Ovary (tissue), 10 donors: ENCODE results near the gene MFF. TPM values are rescaled to one million over a fixed set of nuclear protein-coding genes. Genes with fewer than 3 reads are reported as not detected.

Experiments
- DNase-seq, 5 donors: peaks; one replicate each; pipeline ENCODE4 v3.0.0-alpha.2; 2019 to 2020
- H3K27ac ChIP-seq, 2 donors: fragments of 200-600 bp; one replicate each; pipeline versions ENCODE4 v1.5.1 to v1.8.0; 2019 to 2022
- H3K27me3 ChIP-seq: fragments of 200-600 bp; one replicate; pipeline ENCODE4 v1.8.0; 2022
- H3K36me3 ChIP-seq: fragments of 200-600 bp; sonication (generic); one replicate; pipeline ENCODE4 v1.5.1; 2019
- H3K4me1 ChIP-seq: one replicate; pipeline ENCODE4 v1.8.1; 2013; ENCODE audit warnings: mild to moderate bottlenecking, moderate library complexity; ENCODE audit not compliant: insufficient read depth
- H3K4me3 ChIP-seq: fragments of 200-600 bp; sonication (generic); one replicate; pipeline ENCODE4 v1.5.1; 2017
- H3K9me3 ChIP-seq, 2 donors: fragments of 200-600 bp in 1 of 2; sonication (generic) in 1 of 2; one replicate each; pipeline versions ENCODE4 v1.5.1 to v1.8.1; 2013 to 2019; ENCODE audit warnings: mild to moderate bottlenecking in 1 of 2, moderate library complexity in 1 of 2
- CTCF ChIP-seq, 3 donors: fragments of 450-650 bp in 2 of 3; fragments of 200-600 bp in 1 of 3; IDR thresholded peaks; one replicate each; pipeline versions ENCODE4 v1.5.1 to v1.8.0; 2016 to 2022; ENCODE audit warnings: antibody characterized with exemption in 3 of 3, mild to moderate bottlenecking in 1 of 3
- EP300 ChIP-seq: sonication (generic); formaldehyde crosslinking; IDR thresholded peaks from one replicate; pipeline ENCODE4 v1.6.1; 2017; ENCODE audit warnings: antibody characterized with exemption
- POLR2A ChIP-seq: fragments of 450-650 bp; IDR thresholded peaks from one replicate; pipeline ENCODE4 v1.6.1; 2017; ENCODE audit warnings: antibody characterized with exemption, mild to moderate bottlenecking, moderate library complexity
- WGBS, 3 donors: extraction: QIAGEN DNeasy Blood & Tissue Kit in 1 of 3; methylation state at CpG; one replicate each; pipeline versions ENCODE4 v1.1.5 to v1.1.7; 2013 to 2017; 5-methylcytosine and 5-hydroxymethylcytosine counted together
- intact Hi-C, 4 donors: fragments of 100-400 bp; cut with DNase I; formaldehyde crosslinking; loops; one replicate each; pipeline versions ENCODE4 v1.11.0 to v1.15.1; 2022 to 2023
- long read RNA-seq, 3 donors: library from polyadenylated mRNA in 2 of 3; unstranded in 2 of 3; transcript quantifications; one replicate each; pipeline ENCODE4 v2.0.0 and lab custom pipeline, GENCODE V29; 2021 to 2026
- polyA plus RNA-seq, 2 donors: library from polyadenylated mRNA; stranded (reverse); fragments of 200-250 nt in 1 of 2; fragments of 350-450 nt in 1 of 2; fragmentation: Illumina TruSeq in 1 of 2; extraction: RNeasy Lipid Tissue Mini Kit (QIAGEN cat#74804) in 1 of 2; gene quantifications; one replicate each; pipeline ENCODE4 v1.2.3, GENCODE V29; 2013 to 2014
- total RNA-seq, 7 donors: library from RNA; depleted of rRNA in 2 of 7; stranded (reverse); fragments of >200 nt in 2 of 7; fragmentation: NEBNext Ultra II Directional in 3 of 7; extraction: Animal tissue kit (Norgen Biotek cat#: 25700) in 3 of 7; gene quantifications; one replicate each; pipeline versions ENCODE4 v1.1.0 to v1.2.4, GENCODE V29; 2016 to 2023
- donor health status: DM: no; HTN: no; CAD: no; lungs with moderate emphysema.
- donor health status: DM: no; HTN: no; CAD: no.
- donor health status: Bipolar disorder and iron deficiency.
- donor health status: DM: yes; HTN: yes; CAD: no.
- donor health status: DM: no; HTN: no; CAD: no.
- donor health status: DM: yes; HTN: yes; CAD: no.

Gene MFF
- total RNA-seq (100 to 1,000 TPM in 1 of 7 donors, 10 to 100 TPM in 6; 57.1 to 101 (median 71.0) TPM), polyA plus RNA-seq (10 to 100 TPM; 69.9 to 98.0 TPM)
- long read RNA-seq, donor 1, transcript MFF-203 (8 exons, 1,716 nt): minor isoform, 8 of 338 reads
- long read RNA-seq, donor 1, transcript MFF-205 (7 exons, 1,085 nt): minor isoform, 63 of 338 reads
- long read RNA-seq, donor 1, transcript MFF-201 (9 exons, 2,004 nt): major isoform, 84 of 338 reads
- long read RNA-seq, donor 1, transcript MFF-207 (6 exons, 1,548 nt): minor isoform, 13 of 338 reads
- long read RNA-seq, donor 1, partial matches to known transcripts: 13 of 338 reads
- long read RNA-seq, donor 1, other reads (novel, unspliced or antisense): 137 of 338 reads
- long read RNA-seq, donor 2, transcript MFF-205 (7 exons, 1,085 nt): major isoform, 24 of 77 reads
- long read RNA-seq, donor 2, transcript MFF-207 (6 exons, 1,548 nt): minor isoform, 6 of 77 reads
- long read RNA-seq, donor 2, transcript MFF-201 (9 exons, 2,004 nt): minor isoform, 10 of 77 reads
- long read RNA-seq, donor 2, transcript MFF-203 (8 exons, 1,716 nt): minor isoform, 12 of 77 reads
- long read RNA-seq, donor 2, partial matches to known transcripts: 7 of 77 reads
- long read RNA-seq, donor 2, other reads (novel, unspliced or antisense): 10 of 77 reads
- long read RNA-seq, donor 3, transcript MFF-207 (6 exons, 1,548 nt): minor isoform, 12 of 85 reads
- long read RNA-seq, donor 3, transcript MFF-205 (7 exons, 1,085 nt): major isoform, 13 of 85 reads
- long read RNA-seq, donor 3, transcript MFF-219 (5 exons, 820 nt): minor isoform, 6 of 85 reads
- long read RNA-seq, donor 3, transcript MFF-201 (9 exons, 2,004 nt): minor isoform, 11 of 85 reads
- long read RNA-seq, donor 3, partial matches to known transcripts: 0 of 85 reads
- long read RNA-seq, donor 3, other reads (novel, unspliced or antisense): 39 of 85 reads

GRCh38 chr2:227324995-227325838 is at the start of gene MFF:
Gene MFF (plus strand): TSS chr2:227325251. CDS start chr2:227330666, 5,415 bp downstream.
- WGBS, 3 donors: 0 to 5% (median 1%) methylated on average over 64 to 67 of the region's 67 CpGs
- TF ChIP-seq CTCF (IDR thresholded peaks at IDR 0.05): peak in 1 of 3 donors; percentile 20
- no peak for TF ChIP-seq EP300
- TF ChIP-seq POLR2A: peak; percentile 60
- peak; percentile 89 to 95 (median 92) for DNase-seq
- Histone ChIP-seq H3K4me3 (peak within 1 kb of the TSS; percentile 98), H3K36me3 (no peaks in the 10 kb centered on the region), H3K4me1 (peaks cover 4% of the 10 kb centered on the region), H3K27ac (peak within 1 kb of the TSS; percentile 69 to 86), H3K9me3 (no peaks in the 10 kb centered on the region), H3K27me3 (no peaks in the 10 kb centered on the region)
- intact Hi-C loops: no loop called here

- no peak overlapping the region for H3K4me3 ChIP-seq
- no peak overlapping the region for H3K27ac ChIP-seq
- intact Hi-C loops: no loop called here
- no peaks in the 10 kb centered on the region for H3K9me3 ChIP-seq
- no peak for DNase-seq
- no peaks in the 10 kb centered on the region for H3K4me1 ChIP-seq
- no peaks in the 10 kb centered on the region for H3K27me3 ChIP-seq
- no peaks in the 10 kb centered on the region for H3K36me3 ChIP-seq
- TF ChIP-seq CTCF (IDR thresholded peaks at IDR 0.05) (no peak), POLR2A (no peak), EP300 (no peak)
These were observed 44.2 kb upstream of the MFF start for GRCh38 chr2:227280895-227281294.

- no peaks in the 10 kb centered on the region for H3K36me3 ChIP-seq
- intact Hi-C loops: no loop called here
- no peaks in the 10 kb centered on the region for H3K9me3 ChIP-seq
- no peak for TF ChIP-seq POLR2A
- no peak for TF ChIP-seq EP300
- TF ChIP-seq CTCF (IDR thresholded peaks at IDR 0.05): no peak
- DNase-seq: no peak
- H3K27ac ChIP-seq: no peak overlapping the region
- no peak overlapping the region for H3K4me3 ChIP-seq
- no peaks in the 10 kb centered on the region for H3K27me3 ChIP-seq
- 87 to 93% (median 92%) methylated on average over 6 of the region's 6 CpGs for WGBS, 3 donors
- H3K4me1 ChIP-seq: no peaks in the 10 kb centered on the region
These were observed 39.3 kb upstream of the MFF start for GRCh38 chr2:227285741-227286236.

- H3K4me3 ChIP-seq: no peak overlapping the region
- H3K9me3 ChIP-seq: no peaks in the 10 kb centered on the region
- H3K27ac ChIP-seq: no peak overlapping the region
- no peak for TF ChIP-seq CTCF (IDR thresholded peaks at IDR 0.05)
- TF ChIP-seq EP300: no peak
- TF ChIP-seq POLR2A: no peak
- intact Hi-C loops: no loop called here
- no peak for DNase-seq
- 87 to 94% (median 94%) methylated on average over 5 of the region's 5 CpGs for WGBS, 3 donors
- H3K4me1 ChIP-seq: no peaks in the 10 kb centered on the region
- no peaks in the 10 kb centered on the region for H3K27me3 ChIP-seq
- no peaks in the 10 kb centered on the region for H3K36me3 ChIP-seq
These were observed 37.3 kb upstream of the MFF start for GRCh38 chr2:227287771-227288170.
